ENCODE measurements around the gene RPH3AL.

RPH3AL gene

DNA sequence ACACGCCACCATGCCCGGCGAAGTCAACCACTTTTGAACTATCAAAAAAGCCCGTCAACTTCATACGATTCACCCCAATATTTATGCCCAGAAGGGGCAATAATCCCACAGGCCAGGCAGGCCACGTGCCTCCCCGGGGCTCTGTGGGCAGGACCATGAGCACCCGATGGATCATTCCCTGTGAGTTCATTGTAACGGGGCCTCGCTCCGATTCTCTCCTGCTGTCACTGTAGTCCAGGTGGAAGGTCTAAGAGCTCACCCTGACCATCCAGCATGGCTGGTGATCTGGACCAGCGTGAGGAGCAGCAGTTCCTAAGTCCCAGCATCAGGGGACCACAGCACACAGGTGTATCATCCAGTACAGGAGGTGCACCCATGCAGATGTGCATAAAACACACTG, 93.7 kb downstream of the RPH3AL start:
- DNase-seq (ENCODE audit: low read depth): no peak
- no peak overlapping the region for H3K4me3 ChIP-seq (ENCODE audit: low read depth, low read length)
- TF ChIP-seq, protein P1, sequence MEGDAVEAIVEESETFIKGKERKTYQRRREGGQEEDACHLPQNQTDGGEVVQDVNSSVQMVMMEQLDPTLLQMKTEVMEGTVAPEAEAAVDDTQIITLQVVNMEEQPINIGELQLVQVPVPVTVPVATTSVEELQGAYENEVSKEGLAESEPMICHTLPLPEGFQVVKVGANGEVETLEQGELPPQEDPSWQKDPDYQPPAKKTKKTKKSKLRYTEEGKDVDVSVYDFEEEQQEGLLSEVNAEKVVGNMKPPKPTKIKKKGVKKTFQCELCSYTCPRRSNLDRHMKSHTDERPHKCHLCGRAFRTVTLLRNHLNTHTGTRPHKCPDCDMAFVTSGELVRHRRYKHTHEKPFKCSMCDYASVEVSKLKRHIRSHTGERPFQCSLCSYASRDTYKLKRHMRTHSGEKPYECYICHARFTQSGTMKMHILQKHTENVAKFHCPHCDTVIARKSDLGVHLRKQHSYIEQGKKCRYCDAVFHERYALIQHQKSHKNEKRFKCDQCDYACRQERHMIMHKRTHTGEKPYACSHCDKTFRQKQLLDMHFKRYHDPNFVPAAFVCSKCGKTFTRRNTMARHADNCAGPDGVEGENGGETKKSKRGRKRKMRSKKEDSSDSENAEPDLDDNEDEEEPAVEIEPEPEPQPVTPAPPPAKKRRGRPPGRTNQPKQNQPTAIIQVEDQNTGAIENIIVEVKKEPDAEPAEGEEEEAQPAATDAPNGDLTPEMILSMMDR (IDR thresholded peaks at IDR 0.05; ENCODE audit: low read depth, low read length): no peak
- no peak for TF ChIP-seq MYC (IDR thresholded peaks at IDR 0.05; ENCODE audit: low read depth, low read length)
- no peak for TF ChIP-seq POLR2A (IDR thresholded peaks at IDR 0.05; ENCODE audit: extremely low read depth, insufficient read length)
- no peak for TF ChIP-seq MAX (IDR thresholded peaks at IDR 0.05; ENCODE audit: low read depth, low read length)

- TF ChIP-seq POLR2A (IDR thresholded peaks at IDR 0.05; ENCODE audit: extremely low read depth, insufficient read length): no peak
- TF ChIP-seq, protein P1 (IDR thresholded peaks at IDR 0.05; ENCODE audit: low read depth, low read length): no peak
- TF ChIP-seq MYC (IDR thresholded peaks at IDR 0.05; ENCODE audit: low read depth, low read length): no peak
- no peak for TF ChIP-seq MAX (IDR thresholded peaks at IDR 0.05; ENCODE audit: low read depth, low read length)
- H3K4me3 ChIP-seq (ENCODE audit: low read depth, low read length): no peak overlapping the region
- DNase-seq (ENCODE audit: low read depth): no peak
Measured at GRCh38 chr17:258045-258734, 94.4 kb downstream of the RPH3AL start.

GRCh38 chr17:253091-253846, 99.3 kb downstream of the RPH3AL start:
- TF ChIP-seq MAX (IDR thresholded peaks at IDR 0.05; ENCODE audit: low read depth, low read length) (no peak), MYC (IDR thresholded peaks at IDR 0.05; ENCODE audit: low read depth, low read length) (no peak), POLR2A (IDR thresholded peaks at IDR 0.05; ENCODE audit: extremely low read depth, insufficient read length) (no peak)
- TF ChIP-seq, protein P1 (IDR thresholded peaks at IDR 0.05; ENCODE audit: low read depth, low read length): no peak
- no peak overlapping the region for H3K4me3 ChIP-seq (ENCODE audit: low read depth, low read length)
- no peak for DNase-seq (ENCODE audit: low read depth)

DNA sequence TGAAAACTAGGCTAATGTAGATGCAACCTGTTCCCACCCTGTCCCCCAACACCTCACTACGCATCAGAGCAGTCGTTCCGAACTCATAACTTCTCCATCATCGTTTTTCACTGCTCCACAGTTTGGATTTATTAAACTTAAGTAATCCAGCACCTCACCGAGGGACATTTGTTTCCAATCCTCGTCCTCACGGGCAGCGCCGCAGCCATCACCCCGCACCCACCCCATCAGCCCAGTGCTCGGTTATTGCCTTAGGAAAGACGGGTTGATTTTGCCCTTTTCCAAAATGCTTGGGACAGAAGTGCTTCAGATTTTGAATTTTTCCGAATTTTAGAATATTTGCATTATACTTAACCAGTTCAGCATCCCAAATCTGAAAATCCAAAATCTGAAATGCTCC, 100.2 kb downstream of the RPH3AL start:
- H3K4me3 ChIP-seq (ENCODE audit: low read depth, low read length): no peak overlapping the region
- TF ChIP-seq MAX (IDR thresholded peaks at IDR 0.05; ENCODE audit: low read depth, low read length): no peak
- TF ChIP-seq, protein P1 (IDR thresholded peaks at IDR 0.05; ENCODE audit: low read depth, low read length): no peak
- no peak for TF ChIP-seq MYC (IDR thresholded peaks at IDR 0.05; ENCODE audit: low read depth, low read length)
- TF ChIP-seq POLR2A (IDR thresholded peaks at IDR 0.05; ENCODE audit: extremely low read depth, insufficient read length): no peak
- DNase-seq (ENCODE audit: low read depth): no peak

DNA sequence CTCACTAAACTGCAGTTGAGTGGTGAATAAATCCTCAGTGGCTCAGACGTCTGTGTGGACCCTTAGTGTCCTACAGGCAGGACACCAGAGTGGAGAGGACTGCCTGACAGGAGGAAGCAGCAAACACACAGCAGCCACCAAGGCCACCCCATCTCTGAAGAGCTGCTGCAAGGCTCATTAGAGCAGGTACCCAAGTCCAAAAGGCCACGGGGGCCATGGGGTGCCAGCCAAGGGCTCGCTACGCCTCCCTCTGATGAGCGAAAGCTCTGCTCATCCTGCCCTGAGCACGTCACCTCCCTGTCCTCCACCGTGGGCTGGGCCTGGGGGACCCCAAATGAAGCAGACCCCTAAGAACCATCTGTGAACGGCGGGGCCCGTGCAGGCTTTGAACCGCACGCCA, 101.1 kb downstream of the RPH3AL start:
- TF ChIP-seq MAX (IDR thresholded peaks at IDR 0.05; ENCODE audit: low read depth, low read length) (no peak), POLR2A (IDR thresholded peaks at IDR 0.05; ENCODE audit: extremely low read depth, insufficient read length) (no peak), MYC (IDR thresholded peaks at IDR 0.05; ENCODE audit: low read depth, low read length) (no peak)
- TF ChIP-seq, protein P1 (IDR thresholded peaks at IDR 0.05; ENCODE audit: low read depth, low read length): no peak

More for the DNA sequence above, 101.1 kb downstream of the RPH3AL start:
- no peak overlapping the region for H3K4me3 ChIP-seq (ENCODE audit: low read depth, low read length)
- no peak for DNase-seq (ENCODE audit: low read depth)

Measured in NB4 (cell line).